Small intestine (tissue), 7 donors: ENCODE measurements around the gene SAA2. TPM values are rescaled to one million over a fixed set of nuclear protein-coding genes. Genes with fewer than 3 reads are reported as not detected.
A peak's percentile ranks its signal among the peaks of the same experiment; 100 is the strongest.
"Not testable (repeated sequence)": the region's sequence is repeated elsewhere in the genome, so short reads cannot be mapped to it uniquely, and the experiment has no call there.

ENCODE experiments used
- DNase-seq, 2 donors: peaks; one replicate each; pipeline versions ENCODE4 v3.0.0 to v3.0.0-alpha.2; 2013
- FAIRE-seq: peaks from 2 replicates; lab custom pipeline; 2012; peaks lifted over from hg19 to GRCh38; lab: Jason Lieb, UNC
- H3K27ac ChIP-seq, 3 donors: one replicate each; pipeline ENCODE4 v1.5.1; 2013; ENCODE audit warnings: low read length in 2 of 3, mild to moderate bottlenecking in 2 of 3, control low read depth in 1 of 3, inconsistent platforms in 1 of 3, low read depth in 1 of 3, moderate library complexity in 1 of 3
- H3K27me3 ChIP-seq, 3 donors: one replicate each; pipeline ENCODE4 v1.6.1; 2013; ENCODE audit warnings: low read length in 3 of 3, inconsistent platforms in 1 of 3; ENCODE audit not compliant: control insufficient read depth in 3 of 3, insufficient read depth in 3 of 3
- H3K36me3 ChIP-seq, 3 donors: one replicate each; pipeline ENCODE4 v1.6.1; 2013; ENCODE audit warnings: low read length in 3 of 3, inconsistent platforms in 1 of 3, low read depth in 1 of 3, mild to moderate bottlenecking in 1 of 3, moderate library complexity in 1 of 3; ENCODE audit not compliant: control insufficient read depth in 3 of 3, insufficient read depth in 2 of 3
- H3K4me1 ChIP-seq, 3 donors: one replicate each; pipeline ENCODE4 v1.6.1; 2013; ENCODE audit warnings: low read length in 2 of 3, inconsistent platforms in 1 of 3, low read depth in 1 of 3, mild to moderate bottlenecking in 1 of 3, moderate library complexity in 1 of 3; ENCODE audit not compliant: control insufficient read depth in 3 of 3, insufficient read depth in 2 of 3
- H3K4me3 ChIP-seq, 3 donors: one replicate each; pipeline ENCODE4 v1.5.1; 2013; ENCODE audit warnings: low read length in 3 of 3, control low read depth in 1 of 3, inconsistent platforms in 1 of 3, low read depth in 1 of 3, mild to moderate bottlenecking in 1 of 3, moderate library complexity in 1 of 3
- H3K9me3 ChIP-seq, 2 donors: one replicate each; pipeline ENCODE4 v1.6.1; 2013; ENCODE audit warnings: low read depth in 1 of 2, low read length in 1 of 2; ENCODE audit not compliant: control insufficient read depth in 2 of 2, insufficient read depth in 1 of 2
- WGBS, 3 donors: extraction: QIAGEN DNeasy Blood & Tissue Kit; methylation state at CpG; one replicate each; pipeline ENCODE4 v1.1.7; 2013; 5-methylcytosine and 5-hydroxymethylcytosine counted together
- polyA plus RNA-seq, 4 donors: library from polyadenylated mRNA; stranded (reverse) in 3 of 4; unstranded in 1 of 4; fragments of 200-250 nt in 3 of 4; fragments of 120-200 nt in 1 of 4; gene quantifications; one replicate each; pipeline versions ENCODE4 v1.2.1 to v1.2.3, GENCODE V29; 2013
- donor health status: healthy with polysubstance abuse.
- donor health status: control.
- donor health status: control.
- donor health status: Bipolar disorder and iron deficiency.
- donor health status: healthy.

The SAA2 gene
- polyA plus RNA-seq, 4 donors, result 1.1 to 9.2 (median 4.9) TPM; not detected in 1

- no peaks in the 10 kb centered on the region for H3K36me3 ChIP-seq
- DNase-seq, result no peak
- H3K4me3 ChIP-seq, result no peak overlapping the region
- H3K27me3 ChIP-seq, result peaks cover 0 to 6% (median 0%) of the 10 kb centered on the region in 3 donors
- 49 to 73% (median 67%) methylated on average over 3 of the region's 3 CpGs for WGBS, 3 donors
- H3K27ac ChIP-seq, result no peak overlapping the region
- no peaks in the 10 kb centered on the region for H3K9me3 ChIP-seq
- H3K4me1 ChIP-seq, result no peaks in the 10 kb centered on the region
- no peak for FAIRE-seq
Measured at GRCh38 chr11:18223591-18224387, 24.7 kb downstream of the SAA2 start.

- WGBS, 3 donors, result 84 to 97% (median 91%) methylated on average over 3 of the region's 3 CpGs
- no peaks in the 10 kb centered on the region for H3K4me1 ChIP-seq
- no peak for FAIRE-seq
Measured at GRCh38 chr11:18222814-18223421, 25.6 kb downstream of the SAA2 start.

GRCh38 chr11:18221274-18221876, 27.1 kb downstream of the SAA2 start:
- H3K27ac ChIP-seq, result no peak overlapping the region
- DNase-seq (no peak), FAIRE-seq (no peak)
- peaks cover 0 to 3% (median 0%) of the 10 kb centered on the region in 3 donors for H3K27me3 ChIP-seq
- H3K4me1 ChIP-seq, result no peaks in the 10 kb centered on the region
- WGBS, 3 donors, result 50 to 89% (median 66%) methylated on average over 5 of the region's 5 CpGs
- H3K4me3 ChIP-seq, result no peak overlapping the region
- H3K36me3 ChIP-seq, result no peaks in the 10 kb centered on the region
- no peaks in the 10 kb centered on the region for H3K9me3 ChIP-seq

More at GRCh38 chr11:18222814-18223421, 25.6 kb downstream of the SAA2 start:
- no peaks in the 10 kb centered on the region for H3K9me3 ChIP-seq
- no peak for DNase-seq
- H3K4me3 ChIP-seq, result no peak overlapping the region
- no peak overlapping the region for H3K27ac ChIP-seq
- H3K27me3 ChIP-seq, result peaks cover 0 to 6% (median 0%) of the 10 kb centered on the region in 3 donors
- no peaks in the 10 kb centered on the region for H3K36me3 ChIP-seq

- no peaks in the 10 kb centered on the region for H3K9me3 ChIP-seq
- DNase-seq, result no peak
- WGBS, 3 donors, result 29 to 57% (median 38%) methylated on average over 33 of the region's 33 CpGs
- no peak overlapping the region for H3K4me3 ChIP-seq
- no peaks in the 10 kb centered on the region for H3K4me1 ChIP-seq
- no peak for FAIRE-seq
- H3K27ac ChIP-seq, result no peak overlapping the region
- H3K36me3 ChIP-seq, result no peaks in the 10 kb centered on the region
- peaks cover 0 to 28% (median 2%) of the 10 kb centered on the region in 3 donors for H3K27me3 ChIP-seq
Measured at GRCh38 chr11:18209058-18209457, 39.4 kb downstream of the SAA2 start.

GRCh38 chr11:18204771-18205170, 43.7 kb downstream of the SAA2 start:
- DNase-seq (no peak), FAIRE-seq (no peak)
- H3K9me3 ChIP-seq, result no peaks in the 10 kb centered on the region
- no peaks in the 10 kb centered on the region for H3K36me3 ChIP-seq
- no peaks in the 10 kb centered on the region for H3K4me1 ChIP-seq
- H3K27ac ChIP-seq, result no peak overlapping the region
- H3K27me3 ChIP-seq, result peaks cover 0 to 28% (median 4%) of the 10 kb centered on the region in 3 donors
- no peak overlapping the region for H3K4me3 ChIP-seq

- FAIRE-seq (no peak), DNase-seq (no peak)
- 83 to 91% (median 89%) methylated on average over 3 of the region's 3 CpGs for WGBS, 3 donors
- H3K36me3 ChIP-seq, result no peaks in the 10 kb centered on the region
- no peaks in the 10 kb centered on the region for H3K9me3 ChIP-seq
- H3K27ac ChIP-seq, result no peak overlapping the region
- H3K27me3 ChIP-seq, result peaks cover 0 to 24% (median 4%) of the 10 kb centered on the region in 3 donors
- H3K4me1 ChIP-seq, result no peaks in the 10 kb centered on the region
- no peak overlapping the region for H3K4me3 ChIP-seq
Measured at GRCh38 chr11:18204220-18204619, 44.2 kb downstream of the SAA2 start.

- WGBS, 3 donors, result 15 to 30% (median 29%) methylated on average over 6 of the region's 6 CpGs
- no peak overlapping the region for H3K27ac ChIP-seq
- H3K4me3 ChIP-seq, result no peak overlapping the region
- DNase-seq, result peak in 1 of 2 donors; percentile 4
- H3K9me3 ChIP-seq, result no peaks in the 10 kb centered on the region
- peaks cover 0 to 19% (median 4%) of the 10 kb centered on the region in 3 donors for H3K27me3 ChIP-seq
- H3K4me1 ChIP-seq, result no peaks in the 10 kb centered on the region
- no peak for FAIRE-seq
- H3K36me3 ChIP-seq, result no peaks in the 10 kb centered on the region
Measured at GRCh38 chr11:18203723-18204122, 44.7 kb downstream of the SAA2 start.

GRCh38 chr11:18197738-18198137, 50.7 kb downstream of the SAA2 start:
- H3K9me3 ChIP-seq, H3K4me3 ChIP-seq, FAIRE-seq, H3K36me3 ChIP-seq, H3K27ac ChIP-seq, DNase-seq, H3K27me3 ChIP-seq, H3K4me1 ChIP-seq: not testable (repeated sequence)
- 60 to 67% (median 65%) methylated on average over 3 of the region's 3 CpGs for WGBS, 3 donors
